Measurements from ENCODE around the gene KSR1.
"Not testable (repeated sequence)": the region's sequence is repeated elsewhere in the genome, so short reads cannot be mapped to it uniquely, and the experiment has no call there.

The KSR1 gene

DNA sequence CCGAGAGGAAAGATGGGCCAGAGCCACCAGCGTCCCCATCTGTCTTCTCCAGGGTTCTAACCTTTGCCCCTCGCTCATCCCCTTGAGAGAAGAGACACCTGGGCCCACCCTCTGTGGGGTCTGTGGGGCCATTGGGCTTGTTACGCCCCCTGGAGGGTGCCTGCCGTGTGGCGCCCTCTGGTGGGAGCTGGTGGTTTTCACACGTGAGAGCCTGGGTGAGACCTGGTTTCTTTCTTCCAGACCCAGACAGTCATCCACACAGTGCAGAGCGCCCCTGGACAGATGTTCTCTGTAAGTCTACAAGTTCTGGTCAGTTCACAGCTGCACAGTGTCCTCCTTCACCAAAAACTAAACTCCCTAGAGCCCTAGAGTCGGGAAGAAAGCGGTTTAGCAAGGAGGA, 189.4 kb downstream of the KSR1 start:
- H3K4me3 ChIP-seq (ENCODE audit: low read depth, low read length); H3K9ac ChIP-seq (ENCODE audit: low read length); H3K27ac ChIP-seq (ENCODE audit: low read depth, low read length); H3K27me3 ChIP-seq (ENCODE audit: control insufficient read depth, insufficient read depth, low read length); H3K4me1 ChIP-seq (ENCODE audit: control insufficient read depth, insufficient read depth, low read length); H3K9me3 ChIP-seq (ENCODE audit: control insufficient read depth, insufficient read depth, low read depth, low read length); H3K36me3 ChIP-seq (ENCODE audit: control insufficient read depth, insufficient read depth, low read length): not testable (repeated sequence)

DNA sequence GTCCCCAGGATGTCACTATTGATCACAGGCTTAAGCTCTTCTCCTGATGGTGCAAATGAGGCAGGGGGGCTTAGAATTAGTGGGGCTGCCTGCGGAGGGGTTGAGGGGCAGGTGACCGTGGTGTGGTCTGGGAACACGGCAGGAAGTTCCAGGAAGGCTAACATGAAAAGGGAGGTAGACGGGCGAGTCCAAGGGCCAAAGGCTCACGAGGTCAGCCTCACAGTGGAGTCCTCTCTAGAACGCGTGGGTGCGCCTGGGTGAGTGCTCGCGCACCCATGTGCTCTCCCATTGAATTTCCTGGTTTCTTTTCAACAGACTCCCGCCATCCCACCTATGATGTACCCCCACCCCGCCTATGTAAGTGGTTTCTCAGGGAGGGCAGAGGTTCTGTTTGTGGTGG, 190.0 kb downstream of the KSR1 start:
- no peaks in the 10 kb centered on the region for H3K9me3 ChIP-seq (ENCODE audit: control insufficient read depth, insufficient read depth, low read depth, low read length)
- no peak overlapping the region for H3K4me3 ChIP-seq (ENCODE audit: low read depth, low read length)
- H3K27ac ChIP-seq (ENCODE audit: low read depth, low read length) = no peak overlapping the region
- H3K36me3 ChIP-seq (ENCODE audit: control insufficient read depth, insufficient read depth, low read length) = no peaks in the 10 kb centered on the region
- 0 out of 2 replicates have a peak, but pooled peaks cover 2% of the 10 kb centered on the region for H3K4me1 ChIP-seq (ENCODE audit: control insufficient read depth, insufficient read depth, low read length)
- H3K27me3 ChIP-seq (ENCODE audit: control insufficient read depth, insufficient read depth, low read length) = no peaks in the 10 kb centered on the region
- no peak overlapping the region for H3K9ac ChIP-seq (ENCODE audit: low read length)

DNA sequence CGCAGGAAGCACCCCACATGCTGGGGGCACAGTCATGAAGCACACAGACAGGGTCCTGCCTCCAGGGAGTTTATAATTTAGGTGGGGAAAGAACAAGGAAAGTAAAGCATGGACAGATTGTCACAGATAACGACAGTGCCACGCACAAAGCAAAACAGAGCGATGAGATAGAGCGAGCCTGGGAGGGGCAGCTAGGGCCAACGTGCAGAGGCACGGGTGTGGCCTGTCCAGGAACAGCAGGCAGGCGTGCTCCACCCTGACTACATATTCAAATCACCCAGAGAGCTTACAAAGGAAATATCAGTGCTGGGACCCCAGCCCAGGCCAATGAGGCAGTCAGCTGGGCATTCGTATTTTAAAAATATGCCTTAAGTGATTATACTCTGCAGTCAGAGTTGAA, 191.5 kb downstream of the KSR1 start:
- Histone ChIP-seq H3K9ac (ENCODE audit: low read length) (no peak overlapping the region), H3K4me1 (ENCODE audit: control insufficient read depth, insufficient read depth, low read length) (peaks cover 9% of the 10 kb centered on the region; the same call in 1 of the 2 replicates), H3K36me3 (ENCODE audit: control insufficient read depth, insufficient read depth, low read length) (no peaks in the 10 kb centered on the region), H3K9me3 (ENCODE audit: control insufficient read depth, insufficient read depth, low read depth, low read length) (no peaks in the 10 kb centered on the region), H3K27ac (ENCODE audit: low read depth, low read length) (no peak overlapping the region), H3K27me3 (ENCODE audit: control insufficient read depth, insufficient read depth, low read length) (no peaks in the 10 kb centered on the region), H3K4me3 (ENCODE audit: low read depth, low read length) (no peak overlapping the region)

DNA sequence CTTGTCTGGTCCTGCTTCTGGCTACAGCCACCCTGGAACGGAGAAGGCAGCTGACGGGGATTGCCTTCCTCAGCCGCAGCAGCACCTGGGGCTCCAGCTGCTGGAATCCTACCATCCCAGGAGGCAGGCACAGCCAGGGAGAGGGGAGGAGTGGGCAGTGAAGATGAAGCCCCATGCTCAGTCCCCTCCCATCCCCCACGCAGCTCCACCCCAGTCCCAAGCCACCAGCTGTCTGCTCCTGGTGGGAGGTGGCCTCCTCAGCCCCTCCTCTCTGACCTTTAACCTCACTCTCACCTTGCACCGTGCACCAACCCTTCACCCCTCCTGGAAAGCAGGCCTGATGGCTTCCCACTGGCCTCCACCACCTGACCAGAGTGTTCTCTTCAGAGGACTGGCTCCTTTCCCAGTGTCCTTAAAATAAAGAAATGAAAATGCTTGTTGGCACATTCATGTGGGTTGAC, 192.9 kb downstream of the KSR1 start:
- not testable (repeated sequence) for H3K4me1 ChIP-seq (ENCODE audit: control insufficient read depth, insufficient read depth, low read length)

DNA sequence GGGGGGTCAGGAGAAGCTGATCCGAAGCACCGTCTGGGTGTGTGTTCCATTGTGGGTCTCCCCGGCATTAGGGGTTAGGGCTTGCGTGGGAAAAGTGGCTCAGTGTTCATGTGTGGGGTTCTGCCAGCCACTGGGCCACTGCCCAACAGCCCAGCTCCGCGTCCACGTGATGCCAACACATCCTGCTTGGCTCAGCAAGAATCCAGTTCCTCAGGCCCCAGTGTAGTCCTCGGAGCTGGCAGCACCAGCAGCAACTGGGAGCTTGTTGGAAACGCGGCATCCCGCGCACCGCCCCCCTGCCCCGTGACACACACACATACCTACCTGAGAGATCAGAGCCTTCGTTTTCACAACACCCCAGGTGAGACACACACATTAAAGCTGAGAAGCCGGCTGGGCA, 193.7 kb downstream of the KSR1 start:
- peaks cover 9% of the 10 kb centered on the region; the same call in 1 of the 2 replicates for H3K4me1 ChIP-seq (ENCODE audit: control insufficient read depth, insufficient read depth, low read length)
- no peak overlapping the region for H3K4me3 ChIP-seq (ENCODE audit: low read depth, low read length)
- no peak overlapping the region for H3K9ac ChIP-seq (ENCODE audit: low read length)
- no peak overlapping the region for H3K27ac ChIP-seq (ENCODE audit: low read depth, low read length)
- no peaks in the 10 kb centered on the region for H3K9me3 ChIP-seq (ENCODE audit: control insufficient read depth, insufficient read depth, low read depth, low read length)
- H3K27me3 ChIP-seq (ENCODE audit: control insufficient read depth, insufficient read depth, low read length) = no peaks in the 10 kb centered on the region
- H3K36me3 ChIP-seq (ENCODE audit: control insufficient read depth, insufficient read depth, low read length) = no peaks in the 10 kb centered on the region

More for the DNA sequence above, 192.9 kb downstream of the KSR1 start:
- H3K9ac ChIP-seq (ENCODE audit: low read length); H3K27me3 ChIP-seq (ENCODE audit: control insufficient read depth, insufficient read depth, low read length); H3K4me3 ChIP-seq (ENCODE audit: low read depth, low read length); H3K27ac ChIP-seq (ENCODE audit: low read depth, low read length); H3K36me3 ChIP-seq (ENCODE audit: control insufficient read depth, insufficient read depth, low read length); H3K9me3 ChIP-seq (ENCODE audit: control insufficient read depth, insufficient read depth, low read depth, low read length): not testable (repeated sequence)

DNA sequence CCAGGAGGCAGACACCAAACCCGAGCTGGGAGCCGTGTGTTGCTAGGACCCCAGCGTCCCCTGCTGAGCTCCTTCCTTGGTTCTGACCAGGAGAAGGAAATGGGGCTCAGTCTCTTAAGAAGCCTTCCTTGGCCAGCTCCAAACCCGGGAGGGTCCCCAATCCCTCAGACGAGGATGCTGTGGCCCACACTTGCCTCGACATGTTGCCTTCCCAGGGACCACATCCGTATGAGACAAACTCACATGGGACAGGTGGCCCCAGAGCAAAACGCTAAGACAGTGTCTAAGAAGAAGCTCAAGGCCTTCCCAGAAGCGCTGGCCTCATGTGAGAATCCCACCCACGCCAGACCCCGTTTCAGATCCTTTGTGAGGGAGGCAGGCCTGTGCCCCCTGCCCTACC, 194.6 kb downstream of the KSR1 start:
- H3K9ac ChIP-seq (ENCODE audit: low read length) = no peak overlapping the region
- H3K9me3 ChIP-seq (ENCODE audit: control insufficient read depth, insufficient read depth, low read depth, low read length) = no peaks in the 10 kb centered on the region
- H3K36me3 ChIP-seq (ENCODE audit: control insufficient read depth, insufficient read depth, low read length) = no peaks in the 10 kb centered on the region
- H3K4me3 ChIP-seq (ENCODE audit: low read depth, low read length) = no peak overlapping the region
- no peaks in the 10 kb centered on the region for H3K27me3 ChIP-seq (ENCODE audit: control insufficient read depth, insufficient read depth, low read length)
- no peak overlapping the region for H3K27ac ChIP-seq (ENCODE audit: low read depth, low read length)
- peaks cover 9% of the 10 kb centered on the region; the same call in 1 of the 2 replicates for H3K4me1 ChIP-seq (ENCODE audit: control insufficient read depth, insufficient read depth, low read length)

DNA sequence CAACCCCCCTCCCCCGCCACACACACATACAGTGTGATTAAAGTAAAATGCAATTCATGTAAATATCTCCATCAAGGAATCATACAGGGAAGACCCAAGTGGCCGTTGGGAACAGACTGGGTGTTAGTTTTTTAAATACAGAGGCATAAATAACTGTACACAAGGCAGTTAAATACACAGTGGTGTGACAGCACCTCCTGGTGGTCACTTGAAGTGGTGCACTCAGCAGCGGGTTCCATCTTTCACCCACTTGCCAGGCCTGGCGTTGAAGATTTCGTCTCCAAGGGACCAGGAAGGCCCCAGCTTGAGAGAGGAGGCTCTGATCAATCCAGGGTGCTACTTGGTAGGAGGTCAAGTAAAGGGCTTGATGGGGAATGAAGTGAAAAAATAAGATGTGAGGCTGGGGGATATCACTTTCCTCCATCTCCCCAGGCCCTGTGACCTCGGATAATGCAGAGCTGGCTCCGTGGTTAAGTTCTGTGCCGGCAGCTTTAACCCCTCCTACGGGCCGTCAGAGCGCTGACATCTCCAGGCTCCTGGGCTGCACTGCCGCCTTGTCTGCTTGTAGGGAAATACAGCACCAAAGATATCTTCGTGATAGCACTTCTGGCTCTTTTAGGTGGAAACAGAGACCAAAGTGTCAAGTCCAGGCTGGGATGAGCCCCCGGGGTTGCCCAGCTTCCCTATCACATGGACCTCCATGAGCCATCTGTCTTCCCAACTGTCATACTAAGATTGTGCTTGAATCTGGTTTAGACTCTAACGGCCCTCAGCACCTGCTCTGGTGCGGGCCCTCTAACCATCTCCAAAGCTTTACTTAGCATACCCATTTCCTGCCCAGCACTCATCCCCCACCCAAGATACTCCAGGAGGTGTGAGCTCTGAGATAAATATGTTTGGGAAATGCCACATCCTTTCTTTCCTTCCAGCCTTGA, 195.4 kb downstream of the KSR1 start:
- Histone ChIP-seq H3K27ac (ENCODE audit: low read depth, low read length) (no peak overlapping the region), H3K4me3 (ENCODE audit: low read depth, low read length) (no peak overlapping the region), H3K9ac (ENCODE audit: low read length) (no peak overlapping the region), H3K36me3 (ENCODE audit: control insufficient read depth, insufficient read depth, low read length) (no peaks in the 10 kb centered on the region), H3K9me3 (ENCODE audit: control insufficient read depth, insufficient read depth, low read depth, low read length) (no peaks in the 10 kb centered on the region), H3K27me3 (ENCODE audit: control insufficient read depth, insufficient read depth, low read length) (no peaks in the 10 kb centered on the region), H3K4me1 (ENCODE audit: control insufficient read depth, insufficient read depth, low read length) (peaks cover 9% of the 10 kb centered on the region; the same call in 1 of the 2 replicates)

DNA sequence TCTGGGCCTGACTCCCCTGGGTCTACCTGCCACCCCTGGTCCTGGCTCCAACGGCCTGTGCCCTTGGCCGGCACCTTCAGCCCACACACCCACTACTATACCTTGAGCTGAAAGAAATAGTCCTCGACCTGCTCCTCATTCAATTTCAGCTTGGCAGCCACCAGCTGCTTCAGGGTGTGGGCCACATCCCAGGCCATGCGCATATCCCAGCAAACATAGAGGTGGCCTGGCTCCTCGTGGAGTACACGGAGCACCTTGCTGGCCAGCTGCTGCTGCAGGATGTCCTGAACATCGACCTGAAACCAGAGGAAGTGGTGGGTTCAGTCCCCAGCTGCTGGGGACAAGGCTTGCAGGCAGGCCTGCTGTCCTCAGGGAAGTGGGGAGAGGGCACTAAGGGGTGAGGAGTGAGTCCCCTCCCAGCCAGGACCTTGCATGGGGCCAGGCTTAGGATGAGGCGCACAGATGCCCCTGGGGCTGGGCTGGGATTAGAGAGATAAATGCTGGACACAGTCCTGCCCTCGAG, 197.3 kb downstream of the KSR1 start:
- H3K36me3 ChIP-seq (ENCODE audit: control insufficient read depth, insufficient read depth, low read length); H3K9me3 ChIP-seq (ENCODE audit: control insufficient read depth, insufficient read depth, low read depth, low read length); H3K27ac ChIP-seq (ENCODE audit: low read depth, low read length); H3K9ac ChIP-seq (ENCODE audit: low read length); H3K4me3 ChIP-seq (ENCODE audit: low read depth, low read length); H3K27me3 ChIP-seq (ENCODE audit: control insufficient read depth, insufficient read depth, low read length); H3K4me1 ChIP-seq (ENCODE audit: control insufficient read depth, insufficient read depth, low read length): not testable (repeated sequence)

DNA sequence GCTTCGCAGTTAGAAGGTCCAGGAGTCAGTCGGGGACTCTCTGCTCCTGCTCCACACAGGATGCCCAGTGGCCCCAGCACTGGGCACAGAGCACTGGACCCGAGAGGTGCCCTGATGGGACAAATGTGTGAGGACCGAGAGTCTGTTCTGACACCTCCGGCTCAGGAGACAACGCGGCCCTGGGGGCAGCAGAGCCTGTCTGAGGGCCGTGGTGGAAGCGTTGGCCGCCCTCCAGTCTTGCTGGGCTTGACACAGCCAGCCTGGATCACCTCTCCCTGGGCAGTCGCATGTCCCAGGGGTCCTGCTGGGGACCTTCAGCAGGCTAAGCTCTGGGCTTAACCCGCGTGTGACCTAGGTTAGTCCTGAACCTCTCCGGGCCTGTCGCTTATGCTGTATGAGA, 197.9 kb downstream of the KSR1 start:
- Histone ChIP-seq H3K9me3 (ENCODE audit: control insufficient read depth, insufficient read depth, low read depth, low read length) (no peaks in the 10 kb centered on the region), H3K36me3 (ENCODE audit: control insufficient read depth, insufficient read depth, low read length) (no peaks in the 10 kb centered on the region), H3K4me1 (ENCODE audit: control insufficient read depth, insufficient read depth, low read length) (peaks cover 8% of the 10 kb centered on the region; the same call in 1 of the 2 replicates), H3K27ac (ENCODE audit: low read depth, low read length) (no peak overlapping the region), H3K27me3 (ENCODE audit: control insufficient read depth, insufficient read depth, low read length) (no peaks in the 10 kb centered on the region), H3K9ac (ENCODE audit: low read length) (no peak overlapping the region), H3K4me3 (ENCODE audit: low read depth, low read length) (no peak overlapping the region)

DNA sequence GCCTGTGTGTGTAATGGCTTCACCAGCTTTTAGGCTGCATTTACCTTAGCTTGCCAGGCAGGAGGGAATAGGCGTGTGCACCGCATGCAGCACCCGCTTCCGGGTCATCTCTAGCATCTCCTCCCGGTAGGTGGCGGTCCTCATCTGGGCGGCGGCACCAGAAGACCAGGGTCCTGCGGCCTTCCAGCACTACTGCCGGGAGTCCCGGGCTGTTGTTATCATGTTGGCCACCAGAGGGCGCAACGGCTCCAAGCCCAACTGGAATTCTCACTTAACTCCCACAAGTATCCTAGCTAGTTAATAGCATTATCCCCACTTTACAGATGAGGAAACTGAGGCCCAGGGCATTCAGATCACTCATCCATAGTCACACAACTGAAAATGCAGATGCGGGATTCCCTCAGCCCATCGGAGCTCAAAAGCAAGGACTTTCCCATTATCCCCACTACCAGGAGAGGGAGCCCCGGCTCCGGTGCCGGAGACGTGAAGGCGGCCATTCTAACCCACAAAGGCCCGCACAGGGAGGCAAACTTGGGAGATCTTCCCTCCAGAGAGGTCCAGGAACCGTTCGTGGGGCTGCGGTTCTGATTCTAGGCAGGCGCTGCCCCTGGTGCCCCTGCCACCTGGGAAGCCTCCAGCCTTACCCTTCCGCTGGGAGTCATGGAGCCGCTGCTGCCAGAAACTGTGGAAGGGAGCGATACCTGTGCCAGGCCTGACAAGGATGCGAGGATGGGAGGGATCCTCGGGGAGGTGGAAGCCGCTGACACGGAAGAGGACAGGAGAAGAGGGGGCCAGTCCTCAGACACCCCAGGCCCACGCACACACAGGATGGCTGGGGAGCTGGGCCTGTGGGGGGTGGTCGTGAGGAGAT, 198.6 kb downstream of the KSR1 start:
- H3K4me3 ChIP-seq (ENCODE audit: low read depth, low read length) = no peak overlapping the region

More for the DNA sequence above, 198.6 kb downstream of the KSR1 start:
- H3K27me3 ChIP-seq (ENCODE audit: control insufficient read depth, insufficient read depth, low read length) = no peaks in the 10 kb centered on the region
- no peak overlapping the region for H3K9ac ChIP-seq (ENCODE audit: low read length)
- no peak overlapping the region for H3K27ac ChIP-seq (ENCODE audit: low read depth, low read length)
- no peaks in the 10 kb centered on the region for H3K36me3 ChIP-seq (ENCODE audit: control insufficient read depth, insufficient read depth, low read length)
- peaks cover 7% of the 10 kb centered on the region; the same call in 1 of the 2 replicates for H3K4me1 ChIP-seq (ENCODE audit: control insufficient read depth, insufficient read depth, low read length)
- H3K9me3 ChIP-seq (ENCODE audit: control insufficient read depth, insufficient read depth, low read depth, low read length) = no peaks in the 10 kb centered on the region

Data from HUES6 (cell line).